Stimulated activated CD4-positive, alpha-beta T cell treated with anti-CD3 and anti-CD28 coated beads, Interleukin-1b, Interleukin-23, amount 100 ng/mL, for 4 hours (primary cell): ENCODE results near the gene CD14.
"Not testable (repeated sequence)": the region's sequence is repeated elsewhere in the genome, so short reads cannot be mapped to it uniquely, and the experiment has no call there.

Source experiments
- DNase-seq, 2 donors: peaks; one replicate each; pipeline ENCODE4 v3.0.0-alpha.2; 2020; ENCODE audit warnings: low read depth in 2 of 2

Gene CD14

DNA sequence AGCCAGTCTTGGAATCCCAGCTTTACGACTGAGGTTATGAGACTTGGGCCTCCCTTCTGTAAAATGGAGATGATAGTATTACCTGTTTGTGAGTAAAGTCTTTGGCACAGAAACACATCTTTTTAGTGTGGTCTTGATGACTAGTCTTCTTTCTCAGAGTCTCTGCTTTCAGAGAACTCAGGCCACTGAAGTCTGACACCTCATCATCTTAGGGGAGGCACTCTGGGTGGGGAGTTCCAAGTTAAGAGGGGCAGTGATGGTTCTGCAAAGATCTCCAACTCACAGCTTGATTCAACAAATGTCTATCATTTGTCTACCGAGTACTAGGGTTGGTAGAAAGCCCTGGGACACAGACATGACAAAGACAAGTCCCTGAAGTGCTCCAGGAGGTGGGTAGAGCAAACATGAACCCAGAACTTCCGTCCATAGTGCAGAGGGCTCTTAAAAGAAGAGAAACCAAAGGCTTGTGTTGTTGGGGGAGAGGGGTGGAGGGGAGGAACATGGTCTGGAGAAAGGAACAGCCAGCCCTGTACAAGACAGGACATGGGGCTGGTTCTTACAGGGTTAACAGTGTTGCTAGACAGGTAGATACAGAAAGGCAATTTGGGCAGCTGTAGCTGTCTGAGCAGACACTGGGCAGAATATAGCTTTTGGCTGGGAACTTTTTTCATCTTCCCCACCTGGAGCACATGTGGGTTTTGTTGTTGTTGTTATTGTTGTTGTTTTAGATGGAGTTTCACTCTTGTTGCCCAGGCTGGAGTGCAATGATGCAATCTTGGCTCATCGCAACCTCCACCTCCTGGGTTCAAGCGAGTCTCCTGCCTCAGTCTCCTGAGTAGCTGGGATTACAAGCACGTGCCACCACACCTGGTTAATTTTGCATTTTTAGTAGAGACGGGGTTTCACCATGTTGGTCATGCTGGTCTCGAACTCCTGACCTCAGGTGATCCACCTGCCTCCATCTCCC is 2.6 kb upstream of the CD14 start:
- DNase-seq, result no peak

- no peak for DNase-seq
These were observed 1.1 kb upstream of the CD14 start for GRCh38 chr5:140634103-140634502.

DNA sequence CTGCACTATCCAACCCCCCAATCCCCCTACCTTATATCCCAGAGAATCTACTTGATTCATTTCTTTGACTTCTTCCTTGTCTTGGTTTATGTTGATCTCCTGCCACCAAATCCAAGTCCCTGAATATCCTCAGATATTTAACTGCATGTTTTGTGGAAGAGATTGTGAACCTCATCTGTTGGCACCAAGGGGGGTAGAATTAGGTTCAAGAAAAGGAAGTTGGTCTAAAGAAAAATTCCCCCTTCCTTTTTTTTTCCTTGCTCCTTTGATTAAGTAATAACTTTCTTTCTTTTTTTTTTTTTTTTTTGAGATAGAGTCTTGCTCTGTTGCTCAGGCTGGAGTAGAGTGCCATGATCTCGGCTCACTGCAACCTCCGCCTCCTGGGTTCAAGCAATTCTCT is 526 bp upstream of the CD14 start:
- no peak for DNase-seq

DNA sequence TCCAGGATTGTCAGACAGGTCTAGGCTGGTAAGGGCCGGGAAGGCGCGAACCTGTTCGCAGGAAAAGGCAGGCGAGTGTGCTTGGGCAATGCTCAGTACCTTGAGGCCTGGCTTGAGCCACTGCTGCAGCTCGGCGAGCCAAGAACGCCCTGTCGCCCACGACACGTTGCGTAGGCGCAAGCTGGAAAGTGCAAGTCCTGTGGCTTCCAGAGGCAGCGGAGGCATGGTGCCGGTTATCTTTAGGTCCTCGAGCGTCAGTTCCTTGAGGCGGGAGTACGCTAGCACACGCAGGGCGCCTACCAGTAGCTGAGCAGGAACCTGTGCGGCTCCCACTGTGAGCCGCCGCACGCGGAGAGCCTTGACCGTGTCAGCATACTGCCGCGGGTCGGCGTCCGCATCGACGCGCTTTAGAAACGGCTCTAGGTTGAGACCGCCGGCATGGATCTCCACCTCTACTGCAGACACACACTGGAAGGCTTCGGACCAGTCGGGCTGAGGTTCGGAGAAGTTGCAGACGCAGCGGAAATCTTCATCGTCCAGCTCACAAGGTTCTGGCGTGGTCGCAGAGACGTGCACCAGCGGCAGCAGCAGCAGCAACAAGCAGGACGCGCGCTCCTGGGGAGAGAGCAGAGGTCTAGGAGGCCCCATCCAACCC is 482 bp downstream of the CD14 start:
- DNase-seq, result peak; percentile 15 to 40

DNA sequence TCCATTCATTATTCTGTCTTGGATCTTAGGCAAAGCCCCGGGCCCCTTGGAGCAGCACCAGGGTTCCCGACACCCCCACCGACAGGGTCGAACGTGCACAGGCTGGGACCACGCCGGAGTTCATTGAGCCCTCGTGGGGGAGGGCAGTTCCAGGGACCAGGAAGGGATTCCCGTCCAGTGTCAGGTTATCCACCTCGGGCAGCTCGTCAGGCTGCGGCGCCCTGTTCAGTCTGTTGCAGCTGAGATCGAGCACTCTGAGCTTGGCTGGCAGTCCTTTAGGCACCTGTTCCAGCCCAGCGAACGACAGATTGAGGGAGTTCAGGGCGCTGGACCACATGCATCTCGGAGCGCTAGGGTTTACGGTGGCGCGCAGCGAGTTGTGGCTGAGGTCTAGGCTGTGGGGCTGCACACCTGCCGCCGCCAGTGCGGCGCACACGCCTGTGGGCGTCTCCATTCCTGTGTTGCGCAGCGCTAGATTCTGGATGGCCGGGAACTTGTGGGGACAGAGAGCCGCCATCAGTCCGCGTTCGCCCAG is 1.1 kb downstream of the CD14 start:
- DNase-seq, result peak; percentile 9 to 19

GRCh38 chr5:140631036-140631417 is 1.9 kb downstream of the CD14 start:
- no peak for DNase-seq

- DNase-seq, result no peak
These were observed 2.5 kb downstream of the CD14 start for GRCh38 chr5:140630292-140631035.

- DNase-seq, result no peak
These were observed 4.3 kb downstream of the CD14 start for GRCh38 chr5:140628711-140629110.

- no peak for DNase-seq
These were observed 5.0 kb downstream of the CD14 start for GRCh38 chr5:140627972-140628371.

DNA sequence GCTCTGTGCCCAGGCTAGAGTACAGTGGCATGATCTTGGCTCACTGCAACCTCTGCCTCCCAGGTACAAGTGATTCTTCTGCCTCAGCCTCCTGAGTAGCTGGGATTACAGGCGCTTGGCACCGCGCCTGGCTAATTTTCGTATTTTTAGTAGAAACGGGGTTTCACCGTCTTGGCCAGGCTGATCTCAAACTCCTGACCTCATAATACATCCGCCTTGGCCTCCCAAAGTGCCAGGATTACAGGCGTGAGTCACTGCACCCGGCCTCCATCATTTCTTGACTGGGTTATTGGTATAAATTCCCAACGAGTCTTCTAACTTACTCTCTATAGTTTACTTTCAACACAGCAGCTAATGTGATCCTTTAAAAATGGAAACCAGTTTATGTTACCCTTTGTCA is 8.1 kb downstream of the CD14 start:
- DNase-seq, result not testable (repeated sequence)

GRCh38 chr5:140623061-140623460 is 9.9 kb downstream of the CD14 start:
- not testable (repeated sequence) for DNase-seq

DNA sequence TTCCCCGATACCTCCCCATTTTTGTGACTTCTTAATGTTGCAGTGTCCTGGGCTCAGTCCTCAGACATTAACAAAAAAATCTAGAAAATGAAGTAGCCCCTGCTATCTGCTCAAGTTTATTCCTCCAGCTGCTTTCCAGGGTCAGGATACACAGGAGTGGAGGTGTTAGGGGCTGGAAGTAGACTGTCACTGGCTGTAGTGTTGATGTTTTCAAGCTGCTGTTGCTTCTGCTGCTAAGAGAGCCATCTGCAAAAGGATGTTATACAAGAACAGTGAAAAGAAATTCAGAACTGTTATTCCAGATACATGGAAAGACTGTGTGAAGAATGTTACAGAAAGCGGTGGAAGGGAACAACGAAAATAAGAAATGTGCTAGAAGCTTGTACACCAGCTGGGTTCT is 10.7 kb downstream of the CD14 start:
- DNase-seq, result no peak

DNA sequence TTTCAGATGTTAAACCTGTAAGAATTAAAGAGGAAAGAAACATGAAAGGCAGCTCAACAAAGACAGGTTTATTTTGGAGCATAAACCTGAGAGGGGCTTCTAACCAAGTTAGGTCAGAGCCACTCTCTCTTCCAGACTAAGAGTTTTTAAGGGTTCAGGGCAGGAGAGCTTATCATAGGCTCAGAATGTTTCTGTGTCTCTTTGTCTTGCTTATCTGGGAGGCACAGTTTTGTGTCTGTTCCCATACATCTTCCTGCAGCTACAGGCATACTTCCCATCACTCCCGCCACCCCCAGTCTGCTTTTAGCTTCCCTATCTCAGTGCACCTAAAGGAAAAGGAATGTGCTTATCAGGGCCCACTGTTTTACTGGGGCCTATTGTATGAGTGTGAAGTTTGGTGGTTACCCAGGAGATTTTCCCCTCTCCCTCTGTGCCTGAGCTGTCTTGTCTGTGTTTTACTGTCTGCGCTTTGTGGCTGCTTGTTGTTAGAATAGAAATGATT is 21.9 kb downstream of the CD14 start:
- DNase-seq, result no peak

DNA sequence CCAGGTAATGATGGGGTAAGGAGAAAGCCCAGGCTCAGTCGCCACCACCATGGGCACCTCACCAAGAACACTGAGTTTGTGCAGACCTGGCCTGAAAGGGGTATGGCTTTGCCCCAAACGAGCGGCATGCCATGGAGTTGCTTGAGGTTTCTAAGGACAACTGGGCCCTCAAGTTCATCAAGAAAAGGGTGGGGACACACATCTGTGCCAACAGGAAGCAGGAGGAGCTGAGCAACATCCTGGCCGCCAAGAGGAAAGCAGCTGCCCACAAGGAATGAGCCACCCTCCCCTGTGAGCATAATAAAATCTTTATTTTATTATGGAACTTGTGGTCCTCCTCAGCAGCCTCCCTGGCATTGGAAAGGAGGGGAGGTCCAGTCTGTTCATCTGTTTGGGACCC is 23.8 kb downstream of the CD14 start:
- DNase-seq, result no peak

GRCh38 chr5:140608722-140609121 is 24.3 kb downstream of the CD14 start:
- no peak for DNase-seq

GRCh38 chr5:140607031-140607430 is 25.9 kb downstream of the CD14 start:
- no peak for DNase-seq

DNA sequence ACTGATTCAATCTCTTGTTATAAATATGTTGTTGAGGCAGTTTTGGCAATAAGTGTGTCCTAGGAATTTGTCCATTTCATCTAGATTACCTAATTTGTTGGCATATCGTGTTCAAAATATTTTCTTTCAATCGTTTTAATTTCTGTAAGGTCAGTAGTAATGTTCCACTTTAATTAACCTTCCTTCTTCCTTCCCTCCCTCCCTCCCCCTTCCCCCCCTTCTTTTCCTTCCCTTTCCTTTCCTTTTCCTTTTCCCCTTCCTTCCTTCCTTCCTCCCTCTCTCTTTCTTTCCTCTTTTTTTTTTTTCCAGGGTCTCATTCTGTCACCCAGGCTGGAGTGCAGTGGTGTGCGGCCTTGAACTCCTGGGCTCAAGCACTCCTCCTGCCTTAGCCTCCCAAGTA is 27.1 kb downstream of the CD14 start:
- no peak for DNase-seq

GRCh38 chr5:140603734-140604133 is 29.2 kb downstream of the CD14 start:
- DNase-seq, result no peak

DNA sequence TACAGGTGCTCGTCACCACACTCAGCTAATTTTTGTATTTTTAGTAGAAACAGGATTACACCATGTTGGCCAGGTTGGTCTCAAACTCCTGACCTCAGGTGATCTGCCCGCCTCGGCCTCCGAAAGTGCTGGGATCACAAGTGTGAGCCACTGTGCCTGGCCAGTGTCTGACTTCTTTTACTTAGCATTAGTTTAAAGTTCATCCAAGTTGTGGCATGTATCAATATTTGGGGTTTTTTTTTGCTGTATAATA is 29.6 kb downstream of the CD14 start:
- DNase-seq, result not testable (repeated sequence)

- DNase-seq, result no peak
These were observed 30.8 kb downstream of the CD14 start for GRCh38 chr5:140602147-140602546.

GRCh38 chr5:140600096-140600495 is 32.9 kb downstream of the CD14 start:
- no peak for DNase-seq

- DNase-seq, result no peak
These were observed 34.1 kb downstream of the CD14 start for GRCh38 chr5:140598836-140599235.
